HG03280 (cell line): Measurements from ENCODE around the gene PARP12.

Experiments
- ATAC-seq: cut with Tn5 transposase; IDR thresholded peaks from one replicate; pipeline ENCODE4 v1.9.1; 2021; ENCODE audit warnings: mild to moderate bottlenecking, moderate library complexity; ENCODE audit not compliant: unreplicated experiment

Gene PARP12

GRCh38 chr7:140039066-140039465 lies 23.7 kb downstream of the PARP12 start:
- ATAC-seq: no peak

- ATAC-seq: no peak
Measured at GRCh38 chr7:140036224-140036962, 26.4 kb downstream of the PARP12 start.

GRCh38 chr7:140035400-140036223 lies 27.1 kb downstream of the PARP12 start:
- no peak for ATAC-seq

- ATAC-seq: no peak
Measured at GRCh38 chr7:140034421-140034820, 28.3 kb downstream of the PARP12 start.

GRCh38 chr7:140033779-140034363 lies 28.9 kb downstream of the PARP12 start:
- no peak for ATAC-seq

GRCh38 chr7:140033036-140033435 lies 29.7 kb downstream of the PARP12 start:
- ATAC-seq: no peak

- ATAC-seq: no peak
Measured at GRCh38 chr7:140031364-140031763, 31.4 kb downstream of the PARP12 start.

- no peak for ATAC-seq
Measured at GRCh38 chr7:140029072-140029471, 33.7 kb downstream of the PARP12 start.

GRCh38 chr7:140028311-140028710 lies 34.4 kb downstream of the PARP12 start:
- no peak for ATAC-seq

- no peak for ATAC-seq
Measured at GRCh38 chr7:140027858-140028257, 34.9 kb downstream of the PARP12 start.

GRCh38 chr7:140026935-140027334 lies 35.8 kb downstream of the PARP12 start:
- ATAC-seq: no peak

- ATAC-seq: no peak
Measured at GRCh38 chr7:140025814-140026433, 36.8 kb downstream of the PARP12 start.

GRCh38 chr7:140025241-140025640 lies 37.5 kb downstream of the PARP12 start:
- ATAC-seq: no peak

GRCh38 chr7:140024585-140024984 lies 38.2 kb downstream of the PARP12 start:
- ATAC-seq: no peak

- no peak for ATAC-seq
Measured at GRCh38 chr7:140023728-140024127, 39.0 kb downstream of the PARP12 start.

GRCh38 chr7:140022582-140023211 lies 40.1 kb downstream of the PARP12 start:
- ATAC-seq: no peak

- no peak for ATAC-seq
Measured at GRCh38 chr7:140021603-140022002, 41.1 kb downstream of the PARP12 start.

GRCh38 chr7:140019606-140020005 lies 43.1 kb downstream of the PARP12 start:
- no peak for ATAC-seq

- ATAC-seq: no peak
Measured at GRCh38 chr7:140019172-140019571, 43.6 kb downstream of the PARP12 start.

- no peak for ATAC-seq
Measured at GRCh38 chr7:140018125-140019043, 44.4 kb downstream of the PARP12 start.
